GM20431 (cell line): ENCODE results near the gene DNM3.

Source experiments
- in situ Hi-C: fragments of 300-500 bp; cut with MseI, MboI; formaldehyde crosslinking; loops from one replicate; pipeline ENCODE4 v1.15.0; 2020; ENCODE audit warnings: low sequenced_read_pairs; ENCODE audit not compliant: unreplicated experiment

The DNM3 gene

GRCh38 chr1:171841050-171841910 is at the start of gene DNM3:
DNM3 (plus strand) TSS chr1:171841498; CDS start chr1:171841657, 159 bp downstream.
- in situ Hi-C loops = no loop called here

GRCh38 chr1:171792656-171793369 is 48.5 kb upstream of the DNM3 start:
- in situ Hi-C loops = no loop called here

GRCh38 chr1:171793636-171794035 is 47.7 kb upstream of the DNM3 start:
- in situ Hi-C loops = no loop called here

- in situ Hi-C loops = no loop called here
Observed at GRCh38 chr1:171794085-171794484, 47.2 kb upstream of the DNM3 start.

GRCh38 chr1:171796592-171796991 is 44.7 kb upstream of the DNM3 start:
- in situ Hi-C loops = no loop called here

GRCh38 chr1:171798311-171798710 is 43.0 kb upstream of the DNM3 start:
- in situ Hi-C loops = no loop called here

- in situ Hi-C loops = no loop called here
Observed at GRCh38 chr1:171798765-171799164, 42.5 kb upstream of the DNM3 start.

GRCh38 chr1:171799166-171799565 is 42.1 kb upstream of the DNM3 start:
- in situ Hi-C loops = no loop called here

- in situ Hi-C loops = loop anchor here (25.0 kb wide), 1 partner anchor 188 kb away; no protein-coding TSS in a partner anchor
Observed at GRCh38 chr1:171799698-171800097, 41.6 kb upstream of the DNM3 start.

- in situ Hi-C loops = loop anchor here (25.0 kb wide), 1 partner anchor 187 kb away; no protein-coding TSS in a partner anchor
Observed at GRCh38 chr1:171800342-171800741, 41.0 kb upstream of the DNM3 start.

- in situ Hi-C loops = loop anchor here (25.0 kb wide), 1 partner anchor 186 kb away; no protein-coding TSS in a partner anchor
Observed at GRCh38 chr1:171800851-171801250, 40.4 kb upstream of the DNM3 start.

GRCh38 chr1:171801487-171801891 is 39.8 kb upstream of the DNM3 start:
- in situ Hi-C loops = loop anchor here (25.0 kb wide), 1 partner anchor 186 kb away; no protein-coding TSS in a partner anchor

GRCh38 chr1:171802207-171802606 is 39.1 kb upstream of the DNM3 start:
- in situ Hi-C loops = loop anchor here (25.0 kb wide), 1 partner anchor 185 kb away; no protein-coding TSS in a partner anchor

- in situ Hi-C loops = loop anchor here (25.0 kb wide), 1 partner anchor 184 kb away; no protein-coding TSS in a partner anchor
Observed at GRCh38 chr1:171803045-171803444, 38.3 kb upstream of the DNM3 start.

GRCh38 chr1:171803461-171804022 is 37.8 kb upstream of the DNM3 start:
- in situ Hi-C loops = loop anchor here (25.0 kb wide), 1 partner anchor 184 kb away; no protein-coding TSS in a partner anchor

GRCh38 chr1:171805395-171806115 is 35.7 kb upstream of the DNM3 start:
- in situ Hi-C loops = loop anchor here (25.0 kb wide), 1 partner anchor 182 kb away; no protein-coding TSS in a partner anchor

GRCh38 chr1:171807556-171807955 is 33.7 kb upstream of the DNM3 start:
- in situ Hi-C loops = loop anchor here (25.0 kb wide), 1 partner anchor 180 kb away; no protein-coding TSS in a partner anchor

GRCh38 chr1:171809834-171810233 is 31.5 kb upstream of the DNM3 start:
- in situ Hi-C loops = loop anchor here (25.0 kb wide), 1 partner anchor 177 kb away; no protein-coding TSS in a partner anchor

GRCh38 chr1:171811672-171812071 is 29.6 kb upstream of the DNM3 start:
- in situ Hi-C loops = loop anchor here (25.0 kb wide), 1 partner anchor 176 kb away; no protein-coding TSS in a partner anchor
